GM23338 (cell line): ENCODE data around the gene RNF115.

Source experiments
- CREB1 ChIP-seq: fragments of 250-450 bp; sonication (Bioruptor Pico); IDR thresholded peaks from 2 replicates; pipeline ENCODE4 v1.5.0; 2020; ENCODE audit warnings: low read depth, mild to moderate bottlenecking, moderate library complexity
- TF ChIP-seq, protein P1 (sequence below), 2 experiments: fragments of 200-600 bp in 1 of 2; sonication (generic) in 1 of 2; conservative IDR thresholded peaks; 2 replicates each; pipeline versions ENCODE4 v1.5.1 to v1.6.1; 2016 to 2017; ENCODE audit warnings: antibody characterized with exemption in 2 of 2, low read depth in 2 of 2, mild to moderate bottlenecking in 2 of 2, moderate library complexity in 1 of 2

DNA sequence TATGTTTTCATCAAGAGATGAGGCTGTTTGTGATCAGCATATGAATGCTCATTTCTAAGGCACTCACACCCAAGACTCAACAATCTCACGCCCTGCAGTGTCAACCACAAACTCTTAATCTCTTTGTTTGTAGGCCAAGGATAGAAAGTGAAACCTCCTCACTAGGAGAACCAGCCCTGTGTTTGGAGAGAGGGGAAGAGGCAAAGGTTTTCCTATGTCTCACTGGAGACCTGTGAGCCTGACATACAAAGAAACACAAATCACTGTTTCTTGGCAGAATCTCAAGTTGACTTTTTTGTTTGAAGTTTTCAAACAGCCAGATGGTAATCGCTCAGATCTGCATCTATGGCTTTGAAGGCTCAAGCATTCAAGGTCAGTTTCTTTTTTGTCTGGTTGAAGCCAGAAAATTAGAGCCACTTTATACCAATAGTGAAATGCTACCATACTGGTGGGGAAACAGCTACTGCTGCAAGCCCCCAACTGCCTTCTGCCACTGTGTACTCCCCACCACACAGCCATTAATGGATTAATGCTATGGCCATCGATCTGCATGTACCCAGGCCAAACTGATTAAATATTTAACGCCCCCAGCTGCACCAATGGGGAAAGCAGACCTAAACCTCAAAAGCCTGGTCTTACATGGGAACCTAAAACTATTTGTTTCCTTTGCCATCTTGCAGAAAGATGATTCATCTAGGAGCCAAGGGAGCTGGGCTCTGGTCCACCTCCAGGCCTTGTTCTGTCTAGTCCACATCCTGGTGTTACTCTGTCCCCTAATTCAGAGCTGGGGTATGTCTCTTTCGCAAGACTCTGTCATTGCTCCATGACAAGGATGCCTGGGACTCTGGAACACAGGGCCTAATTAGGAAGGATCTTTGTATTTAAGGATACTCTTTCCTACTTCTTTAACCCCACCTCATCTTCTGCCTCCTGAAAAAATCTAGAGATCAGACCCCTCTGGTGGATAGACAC, 133.0 kb downstream of the RNF115 start:
- no peak for TF ChIP-seq CREB1 (CRISPR knock-in tag)
- TF ChIP-seq, protein P1, sequence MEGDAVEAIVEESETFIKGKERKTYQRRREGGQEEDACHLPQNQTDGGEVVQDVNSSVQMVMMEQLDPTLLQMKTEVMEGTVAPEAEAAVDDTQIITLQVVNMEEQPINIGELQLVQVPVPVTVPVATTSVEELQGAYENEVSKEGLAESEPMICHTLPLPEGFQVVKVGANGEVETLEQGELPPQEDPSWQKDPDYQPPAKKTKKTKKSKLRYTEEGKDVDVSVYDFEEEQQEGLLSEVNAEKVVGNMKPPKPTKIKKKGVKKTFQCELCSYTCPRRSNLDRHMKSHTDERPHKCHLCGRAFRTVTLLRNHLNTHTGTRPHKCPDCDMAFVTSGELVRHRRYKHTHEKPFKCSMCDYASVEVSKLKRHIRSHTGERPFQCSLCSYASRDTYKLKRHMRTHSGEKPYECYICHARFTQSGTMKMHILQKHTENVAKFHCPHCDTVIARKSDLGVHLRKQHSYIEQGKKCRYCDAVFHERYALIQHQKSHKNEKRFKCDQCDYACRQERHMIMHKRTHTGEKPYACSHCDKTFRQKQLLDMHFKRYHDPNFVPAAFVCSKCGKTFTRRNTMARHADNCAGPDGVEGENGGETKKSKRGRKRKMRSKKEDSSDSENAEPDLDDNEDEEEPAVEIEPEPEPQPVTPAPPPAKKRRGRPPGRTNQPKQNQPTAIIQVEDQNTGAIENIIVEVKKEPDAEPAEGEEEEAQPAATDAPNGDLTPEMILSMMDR (conservative IDR thresholded peaks at IDR 0.05; ENCODE audit: low read depth in 2 of 2) = no peak
